Heart left ventricle (tissue), 16 donors: Measurements from ENCODE around the gene SLC43A1. TPM values are rescaled to one million over a fixed set of nuclear protein-coding genes. Genes with fewer than 3 reads are reported as not detected.

Experiments used
- ATAC-seq, 4 donors: fragments of 200-7000 bp; cut with Tn5 transposase; one replicate each; pipeline ENCODE4 v1.9.1; 2020 to 2022; ENCODE audit warnings: moderate library complexity in 4 of 4, mild to moderate bottlenecking in 3 of 4, moderate number of reproducible peaks in 1 of 4
- DNase-seq, 5 donors: peaks; one replicate each; pipeline ENCODE4 v3.0.0-alpha.2; 2020
- H3K27ac ChIP-seq, 12 donors: fragments of 200-600 bp; sonication (generic) in 4 of 12; one replicate each; pipeline versions ENCODE4 v1.5.0 to v1.8.0; 2016 to 2022; ENCODE audit warnings: mild to moderate bottlenecking in 2 of 12
- H3K27me3 ChIP-seq, 9 donors: fragments of 200-600 bp; sonication (generic) in 2 of 9; one replicate each; pipeline versions ENCODE4 v1.5.1 to v1.8.0; 2016 to 2022; ENCODE audit warnings: mild to moderate bottlenecking in 3 of 9
- H3K36me3 ChIP-seq, 9 donors: fragments of 200-600 bp; sonication (generic) in 2 of 9; one replicate each; pipeline versions ENCODE4 v1.5.0 to v1.8.0; 2018 to 2022; ENCODE audit warnings: mild to moderate bottlenecking in 2 of 9
- H3K4me1 ChIP-seq, 12 donors: fragments of 200-600 bp; sonication (generic) in 4 of 12; one replicate each; pipeline versions ENCODE4 v1.5.0 to v1.8.0; 2016 to 2022; ENCODE audit warnings: mild to moderate bottlenecking in 3 of 12
- H3K4me3 ChIP-seq, 12 donors: fragments of 200-600 bp; sonication (generic) in 4 of 12; one replicate each; pipeline versions ENCODE4 v1.5.0 to v1.8.0; 2017 to 2022; ENCODE audit warnings: mild to moderate bottlenecking in 9 of 12, moderate library complexity in 4 of 12
- H3K9me3 ChIP-seq, 12 donors: fragments of 200-600 bp; sonication (generic) in 4 of 12; one replicate each; pipeline versions ENCODE4 v1.5.0 to v1.8.0; 2016 to 2022; ENCODE audit warnings: mild to moderate bottlenecking in 1 of 12
- CTCF ChIP-seq, 12 donors: fragments of 200-600 bp; sonication (generic) in 4 of 12; IDR thresholded peaks; one replicate each; pipeline versions ENCODE4 v1.5.0 to v1.8.0; 2018 to 2022; ENCODE audit warnings: antibody characterized with exemption in 12 of 12, mild to moderate bottlenecking in 5 of 12
- POLR2A ChIP-seq, 2 donors: fragments of 450-650 bp; IDR thresholded peaks; one replicate each; pipeline ENCODE4 v1.6.1; 2017; ENCODE audit warnings: antibody characterized with exemption in 2 of 2, mild to moderate bottlenecking in 2 of 2, moderate library complexity in 2 of 2
- WGBS, 4 donors: extraction: QIAGEN DNeasy Blood & Tissue Kit in 2 of 4; methylation state at CpG; one replicate each; pipeline versions ENCODE4 v1.1.5 to v1.1.7; 2013 to 2018; 5-methylcytosine and 5-hydroxymethylcytosine counted together
- intact Hi-C, 10 donors: fragments of 100-400 bp; cut with DNase I; formaldehyde crosslinking; loops; one replicate each; pipeline versions ENCODE4 v1.11.1 to v1.14.2; 2022
- polyA plus RNA-seq, 2 donors: library from polyadenylated mRNA; stranded (reverse); fragments of 200-250 nt; gene quantifications; one replicate each; pipeline ENCODE4 v1.2.3, GENCODE V29; 2013
- total RNA-seq, 9 donors: library from RNA; depleted of rRNA in 2 of 9; stranded (reverse); fragments of >200 nt in 2 of 9; fragmentation: NEBNext Ultra II Directional in 3 of 9; extraction: Animal tissue kit (Norgen Biotek cat#: 25700) in 3 of 9; gene quantifications; one replicate each; pipeline versions ENCODE4 v1.1.0 to v1.2.4, GENCODE V29; 2016 to 2023
- donor health status: ischemic (EF 13 %, LVEDD 7.1; RV severe dilation, severe dysfunction).
- donor health status: healthy with polysubstance abuse.
- donor health status: DM: no; HTN: yes; CAD: no.
- donor health status: DM: no; HTN: no; CAD: no.
- donor health status: ischemic (EF 25% LVEDD 6.9; RV normal size, moderate dysfunction).
- donor health status: ischemic (EF 25% LVEDD 5.7; RV mildly dilated, moderate dysfunction).
- donor health status: healthy.
- donor health status: DM: yes; HTN: yes; CAD: no.
- donor health status: ischemic (EF 35%, LVEDD 5.7; RV mildly dilated, moderate dysfunction).
- donor health status: nonischemic (EF 11% LVEDD 7.7; RV severe dilation, severe dysfunction).
- donor health status: DM: yes; HTN: yes; CAD: no.
- donor health status: PGD.
- donor health status: ischemic (EF 29% LVEDD 5.4; RV normal size, mild dysfunction).
- donor health status: nonischemic (EF 23%, LVEDD 6.1; RV moderate dilation, normal function).

Gene SLC43A1
- total and polyA plus RNA-seq, 11 donors, result 2.7 to 12.3 (median 5.8) TPM

GRCh38 chr11:57542582-57542981 lies 27.1 kb upstream of the SLC43A1 start:
- Histone ChIP-seq H3K4me1 (peaks cover 0 to 6% (median 0%) of the 10 kb centered on the region in 12 donors), H3K36me3 (peaks cover 0 to 20% (median 0%) of the 10 kb centered on the region in 9 donors), H3K4me3 (no peak overlapping the region), H3K9me3 (no peaks in the 10 kb centered on the region), H3K27me3 (no peaks in the 10 kb centered on the region), H3K27ac (no peak overlapping the region)
- intact Hi-C loops, result loop anchor here in 1 of 10 donors (10.0 kb wide), 1 partner anchor 272 kb away; no protein-coding TSS in a partner anchor
- ATAC-seq, result no peak
- 40 to 47% (median 41%) methylated on average over 4 of the region's 4 CpGs for WGBS, 4 donors
- DNase-seq, result no peak
- TF ChIP-seq CTCF (IDR thresholded peaks at IDR 0.05) (no peak), POLR2A (IDR thresholded peaks at IDR 0.05) (no peak)

GRCh38 chr11:57541169-57541568 lies 25.7 kb upstream of the SLC43A1 start:
- Histone ChIP-seq H3K27ac (no peak overlapping the region), H3K36me3 (peaks cover 0 to 6% (median 0%) of the 10 kb centered on the region in 9 donors), H3K4me1 (peaks cover 0 to 4% (median 0%) of the 10 kb centered on the region in 12 donors), H3K9me3 (no peaks in the 10 kb centered on the region), H3K4me3 (no peak overlapping the region), H3K27me3 (no peaks in the 10 kb centered on the region)
- TF ChIP-seq POLR2A (IDR thresholded peaks at IDR 0.05) (no peak), CTCF (IDR thresholded peaks at IDR 0.05) (no peak)
- intact Hi-C loops, result loop anchor here in 1 of 10 donors (10.0 kb wide), 1 partner anchor 274 kb away; no protein-coding TSS in a partner anchor
- 67 to 76% (median 73%) methylated on average over 5 of the region's 5 CpGs for WGBS, 4 donors
- DNase-seq, result peak in 1 of 5 donors; percentile 20
- peak; percentile 76 to 92 (median 85) for ATAC-seq

GRCh38 chr11:57539342-57539741 lies 23.8 kb upstream of the SLC43A1 start:
- H3K4me1 ChIP-seq, result peaks cover 0 to 4% (median 0%) of the 10 kb centered on the region in 12 donors

More at GRCh38 chr11:57539342-57539741, 23.8 kb upstream of the SLC43A1 start:
- no peaks in the 10 kb centered on the region for H3K27me3 ChIP-seq
- TF ChIP-seq POLR2A (IDR thresholded peaks at IDR 0.05) (no peak), CTCF (IDR thresholded peaks at IDR 0.05) (no peak)
- no peaks in the 10 kb centered on the region for H3K36me3 ChIP-seq
- no peak for ATAC-seq
- H3K27ac ChIP-seq, result no peak overlapping the region
- H3K9me3 ChIP-seq, result no peaks in the 10 kb centered on the region
- intact Hi-C loops, result no loop called here
- no peak for DNase-seq
- WGBS, 4 donors, result 50 to 72% (median 65%) methylated on average over 1 of the region's 1 CpG
- no peak overlapping the region for H3K4me3 ChIP-seq
